Measurements from ENCODE around the gene EP400.

EP400 gene

GRCh38 chr12:132014092-132014914, 64.6 kb downstream of the EP400 start:
- no CpG with 5 or more reads among the region's 22 CpGs for WGBS, 2 donors (ENCODE audit: extremely low coverage in 2 of 2, insufficient read length in 2 of 2, insufficient replicate concordance in 1 of 2)
- no peak overlapping the region for H3K14ac ChIP-seq (ENCODE audit: low read length)
- no peak overlapping the region for H3K18ac ChIP-seq (ENCODE audit: low read length)
- no peak overlapping the region for H2AFZ ChIP-seq (ENCODE audit: low read length)
- no peak overlapping the region for H2BK5ac ChIP-seq (ENCODE audit: low read length)
- no peak overlapping the region for H2AK5ac ChIP-seq (ENCODE audit: low read depth, low read length)
- no peak overlapping the region for H3K27ac ChIP-seq (replicated peaks; ENCODE audit: low read length)
- peaks cover 0 to 2% of the 10 kb centered on the region in 2 donors for H3K9me3 ChIP-seq (replicated peaks in 1 of 2; ENCODE audit: control insufficient read depth in 2 of 2, insufficient read depth in 1 of 2, low read depth in 1 of 2, low read length in 2 of 2)
- H3K36me3 ChIP-seq (replicated peaks in 1 of 2; ENCODE audit: control insufficient read depth in 2 of 2, insufficient read depth in 2 of 2, low read length in 2 of 2): peaks cover 67 to 99% of the 10 kb centered on the region in 2 donors
- H3K79me1 ChIP-seq (ENCODE audit: low read depth, low read length): peaks cover 4% of the 10 kb centered on the region
- no peak overlapping the region for H4K91ac ChIP-seq (ENCODE audit: low read depth, low read length, poor library complexity)
- peak overlapping the region; percentile 53 for H3K9ac ChIP-seq (ENCODE audit: low read depth, low read length, poor library complexity)
- peak overlapping the region in 1 of 2 donors; percentile 37 for H3K4me3 ChIP-seq (ENCODE audit: low read length in 2 of 2)
- H3K23ac ChIP-seq (ENCODE audit: low read depth, low read length, poor library complexity): peak overlapping the region; percentile 50
- no peak overlapping the region for H3K4me2 ChIP-seq (ENCODE audit: insufficient read depth, low read length, poor library complexity, severe bottlenecking)
- H3K4ac ChIP-seq (ENCODE audit: low read length): no peak overlapping the region
- peak overlapping the region; percentile 49 for H2BK12ac ChIP-seq (ENCODE audit: low read length)
- H2BK15ac ChIP-seq (ENCODE audit: low read length): no peak overlapping the region
- H2BK120ac ChIP-seq (ENCODE audit: low read depth, low read length): no peak overlapping the region
- no peak for DNase-seq (ENCODE audit: low spot score)
- no peaks in the 10 kb centered on the region for H3K27me3 ChIP-seq (ENCODE audit: control insufficient read depth in 3 of 3, insufficient read depth in 3 of 3, low read depth in 1 of 3, low read length in 3 of 3)
- no peak overlapping the region for H4K8ac ChIP-seq (ENCODE audit: low read depth, low read length)
- peaks cover 2 to 3% of the 10 kb centered on the region in 2 donors for H3K4me1 ChIP-seq (ENCODE audit: control insufficient read depth in 2 of 2, insufficient read depth in 1 of 2, low read depth in 1 of 2, low read length in 2 of 2)

DNA sequence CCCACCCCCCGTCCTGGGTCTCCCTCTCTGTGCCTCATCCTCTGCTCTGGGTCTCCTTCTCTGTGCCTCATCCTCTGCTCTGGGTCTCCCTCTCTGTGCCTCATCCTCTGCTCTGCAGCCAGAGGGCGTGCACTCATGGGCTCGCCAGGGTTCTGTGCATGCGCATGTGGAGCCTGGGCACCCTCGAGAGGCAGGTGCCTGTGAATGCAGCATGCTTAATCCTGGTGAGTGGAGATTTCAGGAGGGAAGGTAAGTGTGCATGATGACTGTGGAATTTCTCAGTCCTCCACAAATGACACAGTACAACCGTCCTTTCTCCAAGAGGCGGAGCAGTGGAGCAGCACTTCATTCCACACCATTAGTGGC, 65.2 kb downstream of the EP400 start:
- H3K79me1 ChIP-seq (ENCODE audit: low read depth, low read length): peaks cover 4% of the 10 kb centered on the region
- DNase-seq (ENCODE audit: low spot score): no peak
- H3K9me3 ChIP-seq (replicated peaks in 1 of 2; ENCODE audit: control insufficient read depth in 2 of 2, insufficient read depth in 1 of 2, low read depth in 1 of 2, low read length in 2 of 2): peaks cover 0 to 2% of the 10 kb centered on the region in 2 donors
- H3K4me2 ChIP-seq (ENCODE audit: insufficient read depth, low read length, poor library complexity, severe bottlenecking): no peak overlapping the region
- H3K27ac ChIP-seq (replicated peaks; ENCODE audit: low read length): no peak overlapping the region
- no peak overlapping the region for H2BK15ac ChIP-seq (ENCODE audit: low read length)
- H2BK5ac ChIP-seq (ENCODE audit: low read length): no peak overlapping the region
- no peak overlapping the region for H4K8ac ChIP-seq (ENCODE audit: low read depth, low read length)
- H2BK12ac ChIP-seq (ENCODE audit: low read length): no peak overlapping the region
- H3K23ac ChIP-seq (ENCODE audit: low read depth, low read length, poor library complexity): peak overlapping the region; percentile 50
- H2BK120ac ChIP-seq (ENCODE audit: low read depth, low read length): no peak overlapping the region
- H3K36me3 ChIP-seq (replicated peaks in 1 of 2; ENCODE audit: control insufficient read depth in 2 of 2, insufficient read depth in 2 of 2, low read length in 2 of 2): peaks cover 70 to 99% of the 10 kb centered on the region in 2 donors
- no peak overlapping the region for H3K4me3 ChIP-seq (ENCODE audit: low read length in 2 of 2)
- no peak overlapping the region for H2AK5ac ChIP-seq (ENCODE audit: low read depth, low read length)
- no peak overlapping the region for H3K4ac ChIP-seq (ENCODE audit: low read length)
- no peak overlapping the region for H2AFZ ChIP-seq (ENCODE audit: low read length)
- no peak overlapping the region for H4K91ac ChIP-seq (ENCODE audit: low read depth, low read length, poor library complexity)
- H3K27me3 ChIP-seq (ENCODE audit: control insufficient read depth in 3 of 3, insufficient read depth in 3 of 3, low read depth in 1 of 3, low read length in 3 of 3): no peaks in the 10 kb centered on the region
- WGBS, 2 donors (ENCODE audit: extremely low coverage in 2 of 2, insufficient read length in 2 of 2, insufficient replicate concordance in 1 of 2): no CpG with 5 or more reads among the region's 7 CpGs
- H3K18ac ChIP-seq (ENCODE audit: low read length): no peak overlapping the region
- peaks cover 2 to 3% of the 10 kb centered on the region in 2 donors for H3K4me1 ChIP-seq (ENCODE audit: control insufficient read depth in 2 of 2, insufficient read depth in 1 of 2, low read depth in 1 of 2, low read length in 2 of 2)
- peak overlapping the region; percentile 53 for H3K9ac ChIP-seq (ENCODE audit: low read depth, low read length, poor library complexity)
- H3K14ac ChIP-seq (ENCODE audit: low read length): no peak overlapping the region

DNA sequence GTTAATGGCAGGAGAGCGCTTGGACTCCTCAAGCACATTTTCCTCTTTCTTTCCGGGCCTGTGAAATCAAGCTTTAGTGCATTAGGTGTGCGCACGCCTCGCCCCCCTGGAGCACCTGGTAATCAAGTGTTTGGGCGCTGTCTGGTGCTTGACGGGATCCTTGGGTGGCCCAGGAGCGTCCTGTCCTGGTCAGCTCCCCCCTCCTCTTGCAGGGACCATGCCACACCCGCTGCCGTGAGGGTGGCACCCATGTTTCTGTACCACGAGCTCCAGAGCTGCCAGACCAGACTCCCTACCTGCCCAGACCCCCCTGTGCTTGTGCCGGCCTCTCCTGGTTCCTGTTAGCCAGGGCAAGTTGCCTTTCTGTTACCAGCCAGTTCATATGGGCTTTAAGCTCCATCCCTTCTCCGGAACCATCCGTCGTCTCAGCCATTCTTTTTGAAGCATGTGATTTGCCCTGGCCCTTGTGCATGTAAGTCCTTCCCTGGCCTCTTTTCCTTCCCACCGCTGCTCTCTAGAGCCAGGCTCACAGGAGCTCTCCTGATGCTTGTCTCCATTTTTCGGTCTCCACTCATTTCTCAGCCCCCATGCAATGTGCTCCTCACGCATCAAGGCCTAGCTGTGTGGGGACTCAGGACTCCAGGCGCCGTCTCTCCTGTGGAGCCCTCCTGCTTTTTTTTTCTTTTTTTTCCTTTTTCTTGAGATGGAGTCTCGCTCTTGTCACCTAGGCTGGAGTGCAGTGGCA, 66.1 kb downstream of the EP400 start:
- H3K23ac ChIP-seq (ENCODE audit: low read depth, low read length, poor library complexity): no peak overlapping the region
- no peak overlapping the region for H3K4me2 ChIP-seq (ENCODE audit: insufficient read depth, low read length, poor library complexity, severe bottlenecking)
- H3K36me3 ChIP-seq (replicated peaks in 1 of 2; ENCODE audit: control insufficient read depth in 2 of 2, insufficient read depth in 2 of 2, low read length in 2 of 2): peaks cover 76 to 99% of the 10 kb centered on the region in 2 donors
- no peak for DNase-seq (ENCODE audit: low spot score)
- no peak overlapping the region for H3K9ac ChIP-seq (ENCODE audit: low read depth, low read length, poor library complexity)
- H3K27me3 ChIP-seq (ENCODE audit: control insufficient read depth in 3 of 3, insufficient read depth in 3 of 3, low read depth in 1 of 3, low read length in 3 of 3): no peaks in the 10 kb centered on the region
- H3K79me1 ChIP-seq (ENCODE audit: low read depth, low read length): peaks cover 4% of the 10 kb centered on the region
- H2AFZ ChIP-seq (ENCODE audit: low read length): no peak overlapping the region
- H3K27ac ChIP-seq (replicated peaks; ENCODE audit: low read length): no peak overlapping the region
- WGBS, 2 donors (ENCODE audit: extremely low coverage in 2 of 2, insufficient read length in 2 of 2, insufficient replicate concordance in 1 of 2): no CpG with 5 or more reads among the region's 21 CpGs
- H3K4me3 ChIP-seq (ENCODE audit: low read length in 2 of 2): no peak overlapping the region
- no peak overlapping the region for H4K8ac ChIP-seq (ENCODE audit: low read depth, low read length)
- peaks cover 2 to 3% of the 10 kb centered on the region in 2 donors for H3K4me1 ChIP-seq (ENCODE audit: control insufficient read depth in 2 of 2, insufficient read depth in 1 of 2, low read depth in 1 of 2, low read length in 2 of 2)
- no peak overlapping the region for H3K14ac ChIP-seq (ENCODE audit: low read length)
- H2BK5ac ChIP-seq (ENCODE audit: low read length): no peak overlapping the region
- H3K4ac ChIP-seq (ENCODE audit: low read length): no peak overlapping the region
- H2AK5ac ChIP-seq (ENCODE audit: low read depth, low read length): no peak overlapping the region
- no peak overlapping the region for H2BK12ac ChIP-seq (ENCODE audit: low read length)
- no peak overlapping the region for H3K18ac ChIP-seq (ENCODE audit: low read length)
- H2BK15ac ChIP-seq (ENCODE audit: low read length): no peak overlapping the region
- H3K9me3 ChIP-seq (replicated peaks in 1 of 2; ENCODE audit: control insufficient read depth in 2 of 2, insufficient read depth in 1 of 2, low read depth in 1 of 2, low read length in 2 of 2): peaks cover 0 to 2% of the 10 kb centered on the region in 2 donors
- no peak overlapping the region for H2BK120ac ChIP-seq (ENCODE audit: low read depth, low read length)
- H4K91ac ChIP-seq (ENCODE audit: low read depth, low read length, poor library complexity): no peak overlapping the region
